C4-2B (cell line): ENCODE data around the gene KDM7A.

Source experiments
- ZFX ChIP-seq: fragments of 450-650 bp; IDR thresholded peaks from 2 replicates; pipeline ENCODE4 v1.6.1; 2017
- TF ChIP-seq, protein P1 (sequence below): fragments of 450-650 bp; conservative IDR thresholded peaks from 2 replicates; pipeline ENCODE4 v1.5.1; 2017; ENCODE audit warnings: mild to moderate bottlenecking

DNA sequence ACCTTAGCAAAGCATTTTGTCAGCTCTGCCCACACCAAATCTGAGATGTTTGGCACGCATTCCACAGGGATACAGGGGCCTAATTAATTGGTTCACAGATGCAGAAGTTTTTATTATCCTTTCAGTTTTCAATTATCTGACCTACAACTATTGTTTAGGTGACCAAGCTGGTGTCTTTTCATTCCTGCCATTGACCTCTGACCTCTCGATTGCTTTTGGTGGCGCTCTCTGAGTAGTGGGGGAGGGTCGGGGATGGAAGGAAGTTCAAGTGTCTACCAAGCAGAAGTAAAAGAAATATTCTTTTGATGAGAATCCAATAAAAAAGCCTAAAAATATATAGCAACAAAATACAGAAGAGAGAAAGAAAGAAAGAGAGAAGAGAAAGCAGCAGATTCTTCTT lies 28.8 kb upstream of the KDM7A start:
- TF ChIP-seq, protein P1, sequence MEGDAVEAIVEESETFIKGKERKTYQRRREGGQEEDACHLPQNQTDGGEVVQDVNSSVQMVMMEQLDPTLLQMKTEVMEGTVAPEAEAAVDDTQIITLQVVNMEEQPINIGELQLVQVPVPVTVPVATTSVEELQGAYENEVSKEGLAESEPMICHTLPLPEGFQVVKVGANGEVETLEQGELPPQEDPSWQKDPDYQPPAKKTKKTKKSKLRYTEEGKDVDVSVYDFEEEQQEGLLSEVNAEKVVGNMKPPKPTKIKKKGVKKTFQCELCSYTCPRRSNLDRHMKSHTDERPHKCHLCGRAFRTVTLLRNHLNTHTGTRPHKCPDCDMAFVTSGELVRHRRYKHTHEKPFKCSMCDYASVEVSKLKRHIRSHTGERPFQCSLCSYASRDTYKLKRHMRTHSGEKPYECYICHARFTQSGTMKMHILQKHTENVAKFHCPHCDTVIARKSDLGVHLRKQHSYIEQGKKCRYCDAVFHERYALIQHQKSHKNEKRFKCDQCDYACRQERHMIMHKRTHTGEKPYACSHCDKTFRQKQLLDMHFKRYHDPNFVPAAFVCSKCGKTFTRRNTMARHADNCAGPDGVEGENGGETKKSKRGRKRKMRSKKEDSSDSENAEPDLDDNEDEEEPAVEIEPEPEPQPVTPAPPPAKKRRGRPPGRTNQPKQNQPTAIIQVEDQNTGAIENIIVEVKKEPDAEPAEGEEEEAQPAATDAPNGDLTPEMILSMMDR = no peak
- no peak for TF ChIP-seq ZFX
